ENCODE data around the gene GLUL.

Gene GLUL

GRCh38 chr1:182391362-182392049 lies at the start of gene GLUL:
GLUL (minus strand) TSS chr1:182391790; CDS start chr1:182388737, 3,053 bp downstream.
- ATAC-seq, result peak; percentile 76

GRCh38 chr1:182438326-182438725 lies 46.7 kb upstream of the GLUL start:
- no peaks in the 10 kb centered on the region for H3K4me1 Mint-ChIP-seq
- H3K27ac Mint-ChIP-seq, result no peak overlapping the region
- peaks cover 2% of the 10 kb centered on the region for H3K27me3 Mint-ChIP-seq
- peaks cover 4% of the 10 kb centered on the region for H3K9me3 Mint-ChIP-seq
- no peak overlapping the region for H3K4me3 Mint-ChIP-seq
- H3K36me3 Mint-ChIP-seq (ENCODE audit: low read depth), result no peaks in the 10 kb centered on the region
- ATAC-seq, result no peak
- no peak for DNase-seq

More at GRCh38 chr1:182391362-182392049, at the start of gene GLUL:
- H3K27ac Mint-ChIP-seq, result peak within 1 kb of the TSS; percentile 83
- peak; percentile 72 for DNase-seq
- H3K4me3 Mint-ChIP-seq, result peak within 1 kb of the TSS; percentile 85
- H3K27me3 Mint-ChIP-seq, result peaks cover 31% of the 10 kb centered on the region
- H3K9me3 Mint-ChIP-seq, result no peaks in the 10 kb centered on the region
- peaks cover 30% of the 10 kb centered on the region for H3K4me1 Mint-ChIP-seq
- peaks cover 15% of the 10 kb centered on the region for H3K36me3 Mint-ChIP-seq (ENCODE audit: low read depth)

- Mint-ChIP-seq H3K36me3 (ENCODE audit: low read depth) (no peaks in the 10 kb centered on the region), H3K4me3 (no peak overlapping the region), H3K27me3 (peaks cover 2% of the 10 kb centered on the region), H3K4me1 (peaks cover 15% of the 10 kb centered on the region), H3K9me3 (peaks cover 4% of the 10 kb centered on the region), H3K27ac (no peak overlapping the region)
- DNase-seq (no peak), ATAC-seq (no peak)
Observed at GRCh38 chr1:182433580-182433979, 42.0 kb upstream of the GLUL start.

GRCh38 chr1:182431278-182431677 lies 39.7 kb upstream of the GLUL start:
- Mint-ChIP-seq H3K4me3 (no peak overlapping the region), H3K27me3 (no peaks in the 10 kb centered on the region), H3K4me1 (peaks cover 20% of the 10 kb centered on the region), H3K9me3 (no peaks in the 10 kb centered on the region), H3K27ac (no peak overlapping the region), H3K36me3 (ENCODE audit: low read depth) (no peaks in the 10 kb centered on the region)
- DNase-seq, result no peak
- ATAC-seq, result no peak

GRCh38 chr1:182430263-182431068 lies 38.9 kb upstream of the GLUL start:
- DNase-seq, result peak; percentile 40
- Mint-ChIP-seq H3K36me3 (ENCODE audit: low read depth) (no peaks in the 10 kb centered on the region), H3K4me3 (peak overlapping the region; percentile 15)

GRCh38 chr1:182428043-182428442 lies 36.5 kb upstream of the GLUL start:
- DNase-seq (no peak), ATAC-seq (peak; percentile 41)
- H3K4me1 Mint-ChIP-seq, result peaks cover 22% of the 10 kb centered on the region
- H3K27ac Mint-ChIP-seq, result no peak overlapping the region
- no peak overlapping the region for H3K4me3 Mint-ChIP-seq
- no peaks in the 10 kb centered on the region for H3K9me3 Mint-ChIP-seq
- peaks cover 4% of the 10 kb centered on the region for H3K27me3 Mint-ChIP-seq
- H3K36me3 Mint-ChIP-seq (ENCODE audit: low read depth), result no peaks in the 10 kb centered on the region

More at GRCh38 chr1:182430263-182431068, 38.9 kb upstream of the GLUL start:
- Mint-ChIP-seq H3K4me1 (peaks cover 22% of the 10 kb centered on the region), H3K27me3 (no peaks in the 10 kb centered on the region), H3K9me3 (no peaks in the 10 kb centered on the region), H3K27ac (peak overlapping the region; percentile 5)
- ATAC-seq, result peak; percentile 81

- Mint-ChIP-seq H3K27ac (no peak overlapping the region), H3K36me3 (ENCODE audit: low read depth) (no peaks in the 10 kb centered on the region), H3K27me3 (peaks cover 7% of the 10 kb centered on the region), H3K4me1 (peaks cover 22% of the 10 kb centered on the region), H3K9me3 (no peaks in the 10 kb centered on the region), H3K4me3 (no peak overlapping the region)
- ATAC-seq (no peak), DNase-seq (no peak)
Observed at GRCh38 chr1:182426442-182427430, 35.1 kb upstream of the GLUL start.

GRCh38 chr1:182415789-182416188 lies 24.2 kb upstream of the GLUL start:
- no peaks in the 10 kb centered on the region for H3K9me3 Mint-ChIP-seq
- H3K27ac Mint-ChIP-seq, result no peak overlapping the region
- ATAC-seq (peak; percentile 40), DNase-seq (no peak)
- H3K4me3 Mint-ChIP-seq, result no peak overlapping the region
- H3K36me3 Mint-ChIP-seq (ENCODE audit: low read depth), result no peaks in the 10 kb centered on the region
- no peaks in the 10 kb centered on the region for H3K4me1 Mint-ChIP-seq
- peaks cover 4% of the 10 kb centered on the region for H3K27me3 Mint-ChIP-seq

- DNase-seq (no peak), ATAC-seq (no peak)
- Mint-ChIP-seq H3K27ac (no peak overlapping the region), H3K9me3 (no peaks in the 10 kb centered on the region), H3K36me3 (ENCODE audit: low read depth) (no peaks in the 10 kb centered on the region), H3K4me1 (no peaks in the 10 kb centered on the region), H3K4me3 (no peak overlapping the region), H3K27me3 (peaks cover 5% of the 10 kb centered on the region)
Observed at GRCh38 chr1:182413969-182414368, 22.4 kb upstream of the GLUL start.

GRCh38 chr1:182413486-182413885 lies 21.9 kb upstream of the GLUL start:
- Mint-ChIP-seq H3K27me3 (peaks cover 6% of the 10 kb centered on the region), H3K4me3 (no peak overlapping the region), H3K27ac (no peak overlapping the region), H3K36me3 (ENCODE audit: low read depth) (no peaks in the 10 kb centered on the region), H3K4me1 (no peaks in the 10 kb centered on the region), H3K9me3 (no peaks in the 10 kb centered on the region)
- ATAC-seq (no peak), DNase-seq (no peak)

- no peak for DNase-seq
- no peaks in the 10 kb centered on the region for H3K4me1 Mint-ChIP-seq
- ATAC-seq, result no peak
- H3K27ac Mint-ChIP-seq, result no peak overlapping the region
- no peaks in the 10 kb centered on the region for H3K36me3 Mint-ChIP-seq (ENCODE audit: low read depth)
- H3K9me3 Mint-ChIP-seq, result no peaks in the 10 kb centered on the region
- H3K27me3 Mint-ChIP-seq, result peaks cover 10% of the 10 kb centered on the region
- H3K4me3 Mint-ChIP-seq, result no peak overlapping the region
Observed at GRCh38 chr1:182410620-182411273, 19.2 kb upstream of the GLUL start.

- no peak overlapping the region for H3K4me3 Mint-ChIP-seq
- peaks cover 5% of the 10 kb centered on the region for H3K9me3 Mint-ChIP-seq
- ATAC-seq, result no peak
- H3K27ac Mint-ChIP-seq, result no peak overlapping the region
- no peaks in the 10 kb centered on the region for H3K4me1 Mint-ChIP-seq
- H3K27me3 Mint-ChIP-seq, result peaks cover 10% of the 10 kb centered on the region
- H3K36me3 Mint-ChIP-seq (ENCODE audit: low read depth), result no peaks in the 10 kb centered on the region
- no peak for DNase-seq
Observed at GRCh38 chr1:182410138-182410537, 18.5 kb upstream of the GLUL start.

- H3K4me3 Mint-ChIP-seq, result no peak overlapping the region
- peaks cover 14% of the 10 kb centered on the region for H3K27me3 Mint-ChIP-seq
- H3K4me1 Mint-ChIP-seq, result no peaks in the 10 kb centered on the region
- no peaks in the 10 kb centered on the region for H3K36me3 Mint-ChIP-seq (ENCODE audit: low read depth)
- DNase-seq, result no peak
- no peak for ATAC-seq
- H3K9me3 Mint-ChIP-seq, result peaks cover 5% of the 10 kb centered on the region
- H3K27ac Mint-ChIP-seq, result no peak overlapping the region
Observed at GRCh38 chr1:182408435-182409075, 17.0 kb upstream of the GLUL start.
